ENCODE data around the gene ADGB. TPM values are rescaled to one million over a fixed set of nuclear protein-coding genes. Genes with fewer than 3 reads are reported as not detected.

ADGB gene
- total RNA-seq, 1 donor from 2014 or later = 0.31 TPM

GRCh38 chr6:146574211-146574610 lies 24.6 kb upstream of the ADGB start:
- no peaks in the 10 kb centered on the region for H3K4me1 Mint-ChIP-seq (ENCODE audit: unreplicated experiment)
- H3K4me3 Mint-ChIP-seq = no peak overlapping the region
- no peaks in the 10 kb centered on the region for H3K27me3 Mint-ChIP-seq
- no peak for TF ChIP-seq CTCF (conservative IDR thresholded peaks at IDR 0.05)
- no peaks in the 10 kb centered on the region for H3K36me3 Mint-ChIP-seq
- H3K9me3 Mint-ChIP-seq = no peaks in the 10 kb centered on the region
- DNase-seq (ENCODE audit: extremely low spot score, unreplicated experiment) = no peak
- H3K27ac Mint-ChIP-seq = no peak overlapping the region

- no peaks in the 10 kb centered on the region for H3K9me3 Mint-ChIP-seq
- no peaks in the 10 kb centered on the region for H3K36me3 Mint-ChIP-seq
- no peaks in the 10 kb centered on the region for H3K4me1 Mint-ChIP-seq (ENCODE audit: unreplicated experiment)
- no peak for TF ChIP-seq CTCF (conservative IDR thresholded peaks at IDR 0.05)
- no peaks in the 10 kb centered on the region for H3K27me3 Mint-ChIP-seq
- no peak overlapping the region for H3K4me3 Mint-ChIP-seq
- no peak for DNase-seq (ENCODE audit: extremely low spot score, unreplicated experiment)
- H3K27ac Mint-ChIP-seq = no peak overlapping the region
Measured at GRCh38 chr6:146578054-146578453, 20.7 kb upstream of the ADGB start.

- Mint-ChIP-seq H3K27ac (no peak overlapping the region), H3K4me1 (ENCODE audit: unreplicated experiment) (no peaks in the 10 kb centered on the region), H3K4me3 (no peak overlapping the region), H3K27me3 (no peaks in the 10 kb centered on the region), H3K9me3 (no peaks in the 10 kb centered on the region), H3K36me3 (no peaks in the 10 kb centered on the region)
- DNase-seq (ENCODE audit: extremely low spot score, unreplicated experiment) = no peak
- no peak for TF ChIP-seq CTCF (conservative IDR thresholded peaks at IDR 0.05)
Measured at GRCh38 chr6:146581968-146582367, 16.8 kb upstream of the ADGB start.

GRCh38 chr6:146582857-146583256 lies 15.9 kb upstream of the ADGB start:
- no peaks in the 10 kb centered on the region for H3K36me3 Mint-ChIP-seq
- no peak overlapping the region for H3K4me3 Mint-ChIP-seq
- H3K27me3 Mint-ChIP-seq = no peaks in the 10 kb centered on the region
- H3K27ac Mint-ChIP-seq = no peak overlapping the region
- no peaks in the 10 kb centered on the region for H3K9me3 Mint-ChIP-seq
- DNase-seq (ENCODE audit: extremely low spot score, unreplicated experiment) = no peak
- TF ChIP-seq CTCF (conservative IDR thresholded peaks at IDR 0.05) = no peak
- no peaks in the 10 kb centered on the region for H3K4me1 Mint-ChIP-seq (ENCODE audit: unreplicated experiment)

- Mint-ChIP-seq H3K4me3 (no peak overlapping the region), H3K4me1 (ENCODE audit: unreplicated experiment) (no peaks in the 10 kb centered on the region), H3K27me3 (no peaks in the 10 kb centered on the region), H3K27ac (no peak overlapping the region), H3K9me3 (no peaks in the 10 kb centered on the region), H3K36me3 (no peaks in the 10 kb centered on the region)
- no peak for TF ChIP-seq CTCF (conservative IDR thresholded peaks at IDR 0.05)
- no peak for DNase-seq (ENCODE audit: extremely low spot score, unreplicated experiment)
Measured at GRCh38 chr6:146583966-146584365, 14.8 kb upstream of the ADGB start.

GRCh38 chr6:146587459-146587858 lies 11.3 kb upstream of the ADGB start:
- no peaks in the 10 kb centered on the region for H3K27me3 Mint-ChIP-seq
- H3K9me3 Mint-ChIP-seq = no peaks in the 10 kb centered on the region
- no peaks in the 10 kb centered on the region for H3K4me1 Mint-ChIP-seq (ENCODE audit: unreplicated experiment)
- no peak overlapping the region for H3K4me3 Mint-ChIP-seq
- no peaks in the 10 kb centered on the region for H3K36me3 Mint-ChIP-seq
- TF ChIP-seq CTCF (conservative IDR thresholded peaks at IDR 0.05) = no peak
- no peak for DNase-seq (ENCODE audit: extremely low spot score, unreplicated experiment)
- H3K27ac Mint-ChIP-seq = no peak overlapping the region
